ENCODE data around the gene FRAT1. TPM values are rescaled to one million over a fixed set of nuclear protein-coding genes. Genes with fewer than 3 reads are reported as not detected.

Gene FRAT1
- polyA plus RNA-seq, 1 donor from 2014 or later = 10.8 TPM

DNA sequence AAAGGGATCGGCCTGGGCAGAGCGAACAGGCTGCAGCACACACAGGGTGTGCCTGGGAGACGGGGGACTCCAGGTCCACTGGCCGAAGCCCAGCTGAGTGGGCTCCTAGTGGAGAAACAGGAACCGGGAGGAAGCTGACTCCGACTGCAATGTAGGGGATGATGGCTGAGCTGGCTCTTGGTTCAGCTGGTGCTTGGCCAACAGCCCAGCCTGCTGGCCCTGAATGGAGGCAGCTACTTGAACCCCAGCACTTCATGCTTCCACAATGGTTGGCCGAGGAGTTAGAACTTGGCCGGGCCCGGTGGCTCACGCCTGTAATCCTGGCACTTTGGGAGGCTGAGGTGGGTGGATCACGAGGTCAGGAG lies 42.4 kb downstream of the FRAT1 start:
- no peak overlapping the region for H2AFZ ChIP-seq (ENCODE audit: low read depth, low read length)
- no peaks in the 10 kb centered on the region for H3F3A ChIP-seq (ENCODE audit: insufficient read depth, low read length, poor library complexity, severe bottlenecking)
- H4K20me1 ChIP-seq (ENCODE audit: insufficient read depth) = no peaks in the 10 kb centered on the region
- H3K79me2 ChIP-seq (replicated peaks; ENCODE audit: insufficient read depth, low read length) = no peaks in the 10 kb centered on the region
- no peak overlapping the region for H3K4me2 ChIP-seq (ENCODE audit: low read length)
- TF ChIP-seq RAD21 (conservative IDR thresholded peaks at IDR 0.05) (no peak), EZH2 (IDR thresholded peaks at IDR 0.05; ENCODE audit: borderline replicate concordance, insufficient read depth, low read length, poor library complexity, severe bottlenecking) (no peak), MXI1 (conservative IDR thresholded peaks at IDR 0.05; ENCODE audit: poor library complexity, severe bottlenecking) (no peak)
- TF ChIP-seq, protein P1, sequence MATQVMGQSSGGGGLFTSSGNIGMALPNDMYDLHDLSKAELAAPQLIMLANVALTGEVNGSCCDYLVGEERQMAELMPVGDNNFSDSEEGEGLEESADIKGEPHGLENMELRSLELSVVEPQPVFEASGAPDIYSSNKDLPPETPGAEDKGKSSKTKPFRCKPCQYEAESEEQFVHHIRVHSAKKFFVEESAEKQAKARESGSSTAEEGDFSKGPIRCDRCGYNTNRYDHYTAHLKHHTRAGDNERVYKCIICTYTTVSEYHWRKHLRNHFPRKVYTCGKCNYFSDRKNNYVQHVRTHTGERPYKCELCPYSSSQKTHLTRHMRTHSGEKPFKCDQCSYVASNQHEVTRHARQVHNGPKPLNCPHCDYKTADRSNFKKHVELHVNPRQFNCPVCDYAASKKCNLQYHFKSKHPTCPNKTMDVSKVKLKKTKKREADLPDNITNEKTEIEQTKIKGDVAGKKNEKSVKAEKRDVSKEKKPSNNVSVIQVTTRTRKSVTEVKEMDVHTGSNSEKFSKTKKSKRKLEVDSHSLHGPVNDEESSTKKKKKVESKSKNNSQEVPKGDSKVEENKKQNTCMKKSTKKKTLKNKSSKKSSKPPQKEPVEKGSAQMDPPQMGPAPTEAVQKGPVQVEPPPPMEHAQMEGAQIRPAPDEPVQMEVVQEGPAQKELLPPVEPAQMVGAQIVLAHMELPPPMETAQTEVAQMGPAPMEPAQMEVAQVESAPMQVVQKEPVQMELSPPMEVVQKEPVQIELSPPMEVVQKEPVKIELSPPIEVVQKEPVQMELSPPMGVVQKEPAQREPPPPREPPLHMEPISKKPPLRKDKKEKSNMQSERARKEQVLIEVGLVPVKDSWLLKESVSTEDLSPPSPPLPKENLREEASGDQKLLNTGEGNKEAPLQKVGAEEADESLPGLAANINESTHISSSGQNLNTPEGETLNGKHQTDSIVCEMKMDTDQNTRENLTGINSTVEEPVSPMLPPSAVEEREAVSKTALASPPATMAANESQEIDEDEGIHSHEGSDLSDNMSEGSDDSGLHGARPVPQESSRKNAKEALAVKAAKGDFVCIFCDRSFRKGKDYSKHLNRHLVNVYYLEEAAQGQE (IDR thresholded peaks at IDR 0.05; ENCODE audit: borderline replicate concordance) = no peak
- no peaks in the 10 kb centered on the region for H3K9me2 ChIP-seq (ENCODE audit: insufficient read depth, low read length)
- H3K36me3 ChIP-seq (ENCODE audit: insufficient read depth, low read length) = no peaks in the 10 kb centered on the region
- H3K4me3 ChIP-seq (ENCODE audit: low read length) = no peak overlapping the region
- H3K9me3 ChIP-seq (ENCODE audit: low read length) = no peaks in the 10 kb centered on the region
- H3K27ac ChIP-seq (ENCODE audit: low read length) = no peak overlapping the region
- H3K27me3 ChIP-seq (ENCODE audit: insufficient read depth, low read depth, low read length) = no peaks in the 10 kb centered on the region
- H3K9ac ChIP-seq (ENCODE audit: low read length) = no peak overlapping the region

DNA sequence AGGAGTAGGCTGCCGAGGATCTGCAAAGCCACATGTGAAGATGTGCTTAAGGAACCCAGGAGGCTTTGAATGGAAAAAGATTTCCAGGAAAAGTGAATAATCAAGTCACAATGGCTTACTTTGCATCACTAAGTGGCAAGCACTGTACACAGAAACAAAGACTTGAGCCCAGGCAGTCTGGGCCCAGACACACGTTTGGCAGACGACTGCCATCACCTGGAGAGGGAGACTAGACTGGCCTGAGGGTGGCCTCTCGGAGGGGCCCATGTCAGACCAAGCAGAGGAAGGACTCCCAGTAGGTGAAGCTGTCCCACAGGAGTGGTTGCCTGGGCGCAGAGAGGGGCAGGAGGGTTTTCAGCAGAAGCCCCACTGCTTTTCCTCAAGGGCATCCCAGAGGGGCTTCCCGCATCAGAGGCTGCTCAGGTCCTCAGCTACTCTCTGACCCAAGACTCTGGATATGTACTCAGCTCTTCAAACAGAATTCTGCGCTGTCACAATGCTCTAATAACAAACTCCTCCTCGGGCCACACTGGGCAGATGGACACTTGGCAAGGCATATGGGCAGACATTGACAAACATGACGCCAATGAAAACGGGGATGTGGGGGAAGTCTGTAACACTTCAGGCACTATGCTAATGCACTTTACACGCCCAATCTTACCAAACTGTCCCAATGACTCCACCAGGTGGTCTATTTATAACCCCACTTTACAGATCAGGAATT lies 43.4 kb downstream of the FRAT1 start:
- H3K79me2 ChIP-seq (replicated peaks; ENCODE audit: insufficient read depth, low read length) = no peaks in the 10 kb centered on the region
- H3K4me2 ChIP-seq (ENCODE audit: low read length) = no peak overlapping the region
- H3K9ac ChIP-seq (ENCODE audit: low read length) = no peak overlapping the region
- no peak overlapping the region for H3K27ac ChIP-seq (ENCODE audit: low read length)
- no peaks in the 10 kb centered on the region for H3K27me3 ChIP-seq (ENCODE audit: insufficient read depth, low read depth, low read length)
- TF ChIP-seq POLR2AphosphoS5 (IDR thresholded peaks at IDR 0.05) (no peak), SMC3 (conservative IDR thresholded peaks at IDR 0.05; ENCODE audit: poor library complexity) (no peak), RAD21 (conservative IDR thresholded peaks at IDR 0.05) (no peak), EP300 (conservative IDR thresholded peaks at IDR 0.05; ENCODE audit: poor library complexity, severe bottlenecking) (no peak), MXI1 (conservative IDR thresholded peaks at IDR 0.05; ENCODE audit: poor library complexity, severe bottlenecking) (no peak), TAF1 (IDR thresholded peaks at IDR 0.05; ENCODE audit: low read depth) (no peak), EZH2 (IDR thresholded peaks at IDR 0.05; ENCODE audit: borderline replicate concordance, insufficient read depth, low read length, poor library complexity, severe bottlenecking) (no peak)
- TF ChIP-seq, protein P2, sequence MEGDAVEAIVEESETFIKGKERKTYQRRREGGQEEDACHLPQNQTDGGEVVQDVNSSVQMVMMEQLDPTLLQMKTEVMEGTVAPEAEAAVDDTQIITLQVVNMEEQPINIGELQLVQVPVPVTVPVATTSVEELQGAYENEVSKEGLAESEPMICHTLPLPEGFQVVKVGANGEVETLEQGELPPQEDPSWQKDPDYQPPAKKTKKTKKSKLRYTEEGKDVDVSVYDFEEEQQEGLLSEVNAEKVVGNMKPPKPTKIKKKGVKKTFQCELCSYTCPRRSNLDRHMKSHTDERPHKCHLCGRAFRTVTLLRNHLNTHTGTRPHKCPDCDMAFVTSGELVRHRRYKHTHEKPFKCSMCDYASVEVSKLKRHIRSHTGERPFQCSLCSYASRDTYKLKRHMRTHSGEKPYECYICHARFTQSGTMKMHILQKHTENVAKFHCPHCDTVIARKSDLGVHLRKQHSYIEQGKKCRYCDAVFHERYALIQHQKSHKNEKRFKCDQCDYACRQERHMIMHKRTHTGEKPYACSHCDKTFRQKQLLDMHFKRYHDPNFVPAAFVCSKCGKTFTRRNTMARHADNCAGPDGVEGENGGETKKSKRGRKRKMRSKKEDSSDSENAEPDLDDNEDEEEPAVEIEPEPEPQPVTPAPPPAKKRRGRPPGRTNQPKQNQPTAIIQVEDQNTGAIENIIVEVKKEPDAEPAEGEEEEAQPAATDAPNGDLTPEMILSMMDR (IDR thresholded peaks at IDR 0.05; ENCODE audit: poor library complexity, severe bottlenecking) = no peak
- TF ChIP-seq, protein P1 (IDR thresholded peaks at IDR 0.05; ENCODE audit: borderline replicate concordance) = no peak
- no peaks in the 10 kb centered on the region for H3K9me3 ChIP-seq (ENCODE audit: low read length)
- no peaks in the 10 kb centered on the region for H3K9me2 ChIP-seq (ENCODE audit: insufficient read depth, low read length)
- no peaks in the 10 kb centered on the region for H3K36me3 ChIP-seq (ENCODE audit: insufficient read depth, low read length)
- H4K20me1 ChIP-seq (ENCODE audit: insufficient read depth) = no peaks in the 10 kb centered on the region
- H3K4me3 ChIP-seq (ENCODE audit: low read length) = no peak overlapping the region
- H3F3A ChIP-seq (ENCODE audit: insufficient read depth, low read length, poor library complexity, severe bottlenecking) = no peaks in the 10 kb centered on the region
- no peak overlapping the region for H2AFZ ChIP-seq (ENCODE audit: low read depth, low read length)
